GM21447 (cell line): ENCODE data around the gene ALCAM.

ENCODE experiments used
- ATAC-seq: cut with Tn5 transposase; IDR thresholded peaks from one replicate; pipeline ENCODE4 v1.9.1; 2021; ENCODE audit not compliant: unreplicated experiment

Gene ALCAM

GRCh38 chr3:105526360-105527111, 159.8 kb downstream of the ALCAM start:
- no peak for ATAC-seq

DNA sequence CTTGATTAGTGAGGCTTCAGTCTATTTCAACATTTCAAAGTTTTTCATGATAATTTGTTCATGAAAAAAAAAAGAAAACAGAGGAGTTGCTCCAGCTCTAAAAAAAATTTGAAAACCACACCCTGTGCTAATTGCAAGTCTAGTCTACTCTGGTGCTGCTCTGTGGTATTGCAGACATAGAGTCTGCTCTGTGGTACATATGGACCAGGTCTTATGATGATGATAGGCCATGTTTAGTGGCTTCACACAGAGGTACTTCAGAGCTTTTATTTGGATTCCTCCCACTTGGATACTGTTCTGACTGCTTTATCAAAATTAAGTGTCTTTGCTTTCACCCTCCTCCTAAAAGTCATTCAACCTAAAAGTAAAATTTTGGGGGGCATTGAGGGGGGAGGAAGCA, 160.8 kb downstream of the ALCAM start:
- no peak for ATAC-seq

DNA sequence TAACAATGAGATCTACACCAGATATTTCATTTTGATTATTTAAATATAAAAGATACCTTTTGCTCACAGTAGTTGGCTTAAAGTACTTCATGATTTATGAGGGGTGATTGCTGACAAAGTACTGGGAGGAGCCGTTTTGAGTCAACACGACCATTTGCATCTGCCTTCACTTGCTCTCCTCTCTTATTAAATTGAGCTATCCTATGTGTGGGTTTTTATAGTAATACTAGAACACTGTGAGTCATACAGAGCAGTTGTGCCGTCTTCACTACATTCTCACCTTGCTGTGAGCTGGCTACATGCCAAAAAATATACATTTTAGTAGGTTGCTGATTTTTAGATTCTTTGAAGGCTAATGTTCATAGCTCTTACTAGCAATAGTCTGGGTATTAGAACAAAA, 161.2 kb downstream of the ALCAM start:
- ATAC-seq: peak; percentile 65

- no peak for ATAC-seq
These were observed 162.2 kb downstream of the ALCAM start for GRCh38 chr3:105528955-105529354.

DNA sequence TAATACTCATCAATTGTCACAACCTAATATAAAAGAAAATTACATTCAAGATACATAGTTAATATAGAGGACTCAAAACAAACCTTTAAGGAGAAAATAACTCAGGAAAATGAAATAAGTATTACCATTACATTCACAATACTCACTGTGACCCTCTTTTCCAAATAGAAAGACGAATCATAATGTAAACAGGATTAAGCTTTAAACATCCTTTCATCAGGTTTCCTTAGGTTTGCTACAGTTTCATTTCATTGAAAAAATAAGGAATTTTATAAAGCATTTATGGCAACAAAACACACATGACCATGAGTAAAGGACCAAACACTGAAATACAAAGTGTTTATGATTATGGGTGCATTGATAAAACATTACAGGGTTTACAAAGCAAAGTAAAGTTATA, 162.7 kb downstream of the ALCAM start:
- no peak for ATAC-seq

GRCh38 chr3:105532251-105532650, 165.5 kb downstream of the ALCAM start:
- no peak for ATAC-seq

GRCh38 chr3:105533960-105534359, 167.3 kb downstream of the ALCAM start:
- ATAC-seq: no peak

- ATAC-seq: no peak
These were observed 167.8 kb downstream of the ALCAM start for GRCh38 chr3:105534491-105534890.

DNA sequence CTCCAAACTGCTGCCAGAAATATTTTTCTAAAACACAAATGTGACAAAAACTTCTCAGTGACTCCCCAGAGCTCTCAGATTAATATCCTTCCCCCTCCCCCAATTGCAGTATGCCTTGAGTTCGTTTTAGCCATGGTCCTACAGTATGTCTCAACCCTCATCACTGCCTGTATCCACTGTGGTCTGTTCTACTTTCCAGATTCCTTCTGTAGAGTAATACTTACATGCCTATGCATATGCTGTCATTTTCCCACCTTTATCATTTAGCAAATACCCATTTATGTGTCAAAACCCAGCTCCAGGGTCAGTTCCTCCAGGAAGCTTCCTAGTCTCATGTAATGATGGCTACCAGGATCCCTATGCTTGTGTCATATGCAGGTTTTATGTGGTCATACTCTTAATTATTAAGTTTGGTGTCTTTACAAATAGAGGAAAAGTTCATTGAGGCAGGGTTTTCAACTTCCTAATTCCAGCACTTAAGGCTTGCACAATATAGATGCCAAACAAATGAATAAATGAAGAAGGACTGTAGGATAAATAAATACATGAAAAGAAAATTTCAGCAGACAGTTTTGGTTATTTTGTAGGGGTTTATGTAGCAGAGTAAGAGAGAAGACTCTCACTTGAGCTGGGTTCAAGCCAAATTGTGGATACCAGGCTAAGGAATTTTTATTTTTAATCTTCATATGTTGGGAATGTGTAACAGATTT, 170.8 kb downstream of the ALCAM start:
- ATAC-seq: no peak

DNA sequence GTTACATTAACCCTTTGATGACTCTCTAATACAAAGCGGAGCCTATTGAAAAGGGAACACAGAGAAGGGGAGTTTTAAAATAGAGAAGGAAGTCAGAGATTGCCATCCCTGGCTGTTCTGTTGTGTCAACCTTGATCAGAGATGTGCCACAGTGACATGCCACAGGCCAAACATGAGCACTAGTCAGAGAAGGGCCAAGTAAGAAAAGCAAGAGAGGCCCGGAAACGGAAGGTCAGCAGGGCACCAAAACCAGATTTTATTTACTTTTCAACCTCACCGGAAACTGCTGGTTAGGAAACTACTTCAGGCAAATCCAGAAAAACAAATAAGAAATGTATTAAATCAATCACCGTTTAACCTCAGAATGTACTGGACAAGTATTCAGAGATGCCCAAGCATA, 171.8 kb downstream of the ALCAM start:
- no peak for ATAC-seq

GRCh38 chr3:105539897-105540296, 173.2 kb downstream of the ALCAM start:
- no peak for ATAC-seq

GRCh38 chr3:105542282-105543019, 175.7 kb downstream of the ALCAM start:
- no peak for ATAC-seq

- no peak for ATAC-seq
These were observed 178.3 kb downstream of the ALCAM start for GRCh38 chr3:105545051-105545450.

GRCh38 chr3:105553851-105554250, 187.1 kb downstream of the ALCAM start:
- no peak for ATAC-seq

GRCh38 chr3:105555206-105555605, 188.5 kb downstream of the ALCAM start:
- ATAC-seq: no peak

- ATAC-seq: no peak
These were observed 193.1 kb downstream of the ALCAM start for GRCh38 chr3:105559856-105560255.

GRCh38 chr3:105561876-105562275, 195.2 kb downstream of the ALCAM start:
- no peak for ATAC-seq

- no peak for ATAC-seq
These were observed 198.0 kb downstream of the ALCAM start for GRCh38 chr3:105564546-105565288.

DNA sequence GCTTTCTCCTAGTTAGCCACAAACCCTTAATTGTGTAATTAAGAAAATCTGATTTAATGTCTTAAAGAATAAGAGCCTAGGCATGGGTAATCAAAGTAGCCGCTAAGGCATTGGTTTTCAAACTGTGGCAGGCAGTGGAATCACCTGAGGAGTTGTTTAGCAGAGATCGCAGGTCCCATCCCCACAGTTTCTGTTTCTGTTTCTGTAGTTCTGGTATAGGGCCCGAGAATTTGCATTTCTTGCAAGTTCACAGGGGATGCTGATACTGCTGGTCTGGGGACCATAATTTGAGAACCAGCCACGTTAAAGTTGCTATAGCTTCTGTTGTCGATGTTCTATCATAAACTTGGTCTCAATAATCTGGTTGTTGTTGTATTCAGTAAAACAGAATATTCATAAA, 204.3 kb downstream of the ALCAM start:
- ATAC-seq: no peak

GRCh38 chr3:105572501-105572900, 205.8 kb downstream of the ALCAM start:
- no peak for ATAC-seq

- ATAC-seq: no peak
These were observed 212.7 kb downstream of the ALCAM start for GRCh38 chr3:105579439-105579838.
